Measurements from ENCODE around the gene BHLHE23.

- TF ChIP-seq TAF1 (IDR thresholded peaks at IDR 0.05; ENCODE audit: low read depth, low read length) (peak; percentile 77), POLR2A (IDR thresholded peaks at IDR 0.05; ENCODE audit: low read depth, low read length) (peak; percentile 89), PAX5 (IDR thresholded peaks at IDR 0.05; ENCODE audit: insufficient read depth, low read length, severe bottlenecking) (peak; percentile 56), POLR2AphosphoS5 (IDR thresholded peaks at IDR 0.05; ENCODE audit: low read depth, low read length) (peak; percentile 67)
Measured at GRCh38 chr20:63009988-63010769, 3.4 kb upstream of the BHLHE23 start.
